Fibroblast of skin of back (primary cell): ENCODE data around the gene CNTNAP2.
"Not testable (repeated sequence)": the region's sequence is repeated elsewhere in the genome, so short reads cannot be mapped to it uniquely, and the experiment has no call there.

Source experiments
- DNase-seq: peaks from one replicate; pipeline ENCODE4 v3.0.0-alpha.2; 2013

CNTNAP2 gene

GRCh38 chr7:148434887-148435286 lies 2318.3 kb downstream of the CNTNAP2 start:
- DNase-seq = no peak

GRCh38 chr7:148435715-148436114 lies 2319.1 kb downstream of the CNTNAP2 start:
- no peak for DNase-seq

- DNase-seq = no peak
Observed at GRCh38 chr7:148436135-148436534, 2319.5 kb downstream of the CNTNAP2 start.

GRCh38 chr7:148436571-148436970 lies 2320.0 kb downstream of the CNTNAP2 start:
- no peak for DNase-seq

GRCh38 chr7:148437043-148437442 lies 2320.4 kb downstream of the CNTNAP2 start:
- DNase-seq = no peak

GRCh38 chr7:148442141-148442655 lies 2325.6 kb downstream of the CNTNAP2 start:
- DNase-seq = no peak

- DNase-seq = no peak
Observed at GRCh38 chr7:148442933-148443332, 2326.3 kb downstream of the CNTNAP2 start.

- DNase-seq = no peak
Observed at GRCh38 chr7:148445260-148446044, 2328.9 kb downstream of the CNTNAP2 start.

GRCh38 chr7:148447221-148447849 lies 2330.7 kb downstream of the CNTNAP2 start:
- no peak for DNase-seq

- DNase-seq = not testable (repeated sequence)
Observed at GRCh38 chr7:148451526-148451925, 2334.9 kb downstream of the CNTNAP2 start.

- DNase-seq = no peak
Observed at GRCh38 chr7:148456351-148456750, 2339.8 kb downstream of the CNTNAP2 start.

- DNase-seq = no peak
Observed at GRCh38 chr7:148457310-148457921, 2340.8 kb downstream of the CNTNAP2 start.

GRCh38 chr7:148458263-148458662 lies 2341.7 kb downstream of the CNTNAP2 start:
- DNase-seq = no peak

- DNase-seq = no peak
Observed at GRCh38 chr7:148461392-148462179, 2345.0 kb downstream of the CNTNAP2 start.

GRCh38 chr7:148462774-148463173 lies 2346.2 kb downstream of the CNTNAP2 start:
- DNase-seq = not testable (repeated sequence)

GRCh38 chr7:148463210-148463609 lies 2346.6 kb downstream of the CNTNAP2 start:
- DNase-seq = no peak

- no peak for DNase-seq
Observed at GRCh38 chr7:148464947-148465346, 2348.3 kb downstream of the CNTNAP2 start.

- not testable (repeated sequence) for DNase-seq
Observed at GRCh38 chr7:148465441-148465840, 2348.8 kb downstream of the CNTNAP2 start.

GRCh38 chr7:148466120-148466519 lies 2349.5 kb downstream of the CNTNAP2 start:
- no peak for DNase-seq

- DNase-seq = no peak
Observed at GRCh38 chr7:148468700-148469098, 2352.1 kb downstream of the CNTNAP2 start.
